Measurements from ENCODE around the gene RPL3.

DNA sequence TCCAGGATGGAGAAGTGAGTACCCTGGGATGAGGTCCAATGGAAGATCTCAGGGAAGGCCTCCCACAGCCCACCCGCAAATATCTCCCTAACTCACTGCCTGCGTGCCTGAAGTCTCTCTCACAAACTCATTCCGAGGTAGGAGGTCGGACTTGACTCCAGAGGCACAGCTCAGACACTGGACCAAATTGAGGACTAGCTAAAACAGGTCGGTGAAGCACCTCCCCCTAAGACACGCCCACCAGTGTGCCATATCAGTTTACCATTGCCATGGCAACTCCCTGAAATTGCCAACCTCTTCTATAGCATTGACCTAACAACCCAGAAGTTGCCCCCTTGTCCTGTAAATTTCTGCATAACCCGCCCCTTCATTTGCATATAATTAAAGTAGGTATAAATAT is 17.5 kb downstream of the RPL3 start:
- no peak for TF ChIP-seq POLR2AphosphoS5 (IDR thresholded peaks at IDR 0.05; ENCODE audit: low read depth, low read length)
- TF ChIP-seq SIN3A (IDR thresholded peaks at IDR 0.05; ENCODE audit: borderline replicate concordance, insufficient read depth, low read length): no peak
- no peak for TF ChIP-seq TAF1 (IDR thresholded peaks at IDR 0.05; ENCODE audit: borderline replicate concordance, insufficient read depth, low read length)
- TF ChIP-seq, protein P1, sequence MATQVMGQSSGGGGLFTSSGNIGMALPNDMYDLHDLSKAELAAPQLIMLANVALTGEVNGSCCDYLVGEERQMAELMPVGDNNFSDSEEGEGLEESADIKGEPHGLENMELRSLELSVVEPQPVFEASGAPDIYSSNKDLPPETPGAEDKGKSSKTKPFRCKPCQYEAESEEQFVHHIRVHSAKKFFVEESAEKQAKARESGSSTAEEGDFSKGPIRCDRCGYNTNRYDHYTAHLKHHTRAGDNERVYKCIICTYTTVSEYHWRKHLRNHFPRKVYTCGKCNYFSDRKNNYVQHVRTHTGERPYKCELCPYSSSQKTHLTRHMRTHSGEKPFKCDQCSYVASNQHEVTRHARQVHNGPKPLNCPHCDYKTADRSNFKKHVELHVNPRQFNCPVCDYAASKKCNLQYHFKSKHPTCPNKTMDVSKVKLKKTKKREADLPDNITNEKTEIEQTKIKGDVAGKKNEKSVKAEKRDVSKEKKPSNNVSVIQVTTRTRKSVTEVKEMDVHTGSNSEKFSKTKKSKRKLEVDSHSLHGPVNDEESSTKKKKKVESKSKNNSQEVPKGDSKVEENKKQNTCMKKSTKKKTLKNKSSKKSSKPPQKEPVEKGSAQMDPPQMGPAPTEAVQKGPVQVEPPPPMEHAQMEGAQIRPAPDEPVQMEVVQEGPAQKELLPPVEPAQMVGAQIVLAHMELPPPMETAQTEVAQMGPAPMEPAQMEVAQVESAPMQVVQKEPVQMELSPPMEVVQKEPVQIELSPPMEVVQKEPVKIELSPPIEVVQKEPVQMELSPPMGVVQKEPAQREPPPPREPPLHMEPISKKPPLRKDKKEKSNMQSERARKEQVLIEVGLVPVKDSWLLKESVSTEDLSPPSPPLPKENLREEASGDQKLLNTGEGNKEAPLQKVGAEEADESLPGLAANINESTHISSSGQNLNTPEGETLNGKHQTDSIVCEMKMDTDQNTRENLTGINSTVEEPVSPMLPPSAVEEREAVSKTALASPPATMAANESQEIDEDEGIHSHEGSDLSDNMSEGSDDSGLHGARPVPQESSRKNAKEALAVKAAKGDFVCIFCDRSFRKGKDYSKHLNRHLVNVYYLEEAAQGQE (IDR thresholded peaks at IDR 0.05; ENCODE audit: insufficient read depth in 1 of 2, low read depth in 2 of 2, low read length in 2 of 2): no peak
